Forelimb muscle (tissue), 1 donor: ENCODE results near the gene TMC1. TPM values are rescaled to one million over a fixed set of nuclear protein-coding genes. Genes with fewer than 3 reads are reported as not detected.

Experiments
- DNase-seq: peaks from one replicate; pipeline ENCODE4 v3.0.0-alpha.2; 2013; ENCODE audit warnings: low read depth
- polyA plus RNA-seq: library from polyadenylated mRNA; unstranded; fragments of 120-200 nt; gene quantifications from one replicate; pipeline ENCODE4 v1.2.1, GENCODE V29; 2013; ENCODE audit not compliant: insufficient read length

Gene TMC1
- polyA plus RNA-seq, 1 donor, result 0.59 TPM

DNA sequence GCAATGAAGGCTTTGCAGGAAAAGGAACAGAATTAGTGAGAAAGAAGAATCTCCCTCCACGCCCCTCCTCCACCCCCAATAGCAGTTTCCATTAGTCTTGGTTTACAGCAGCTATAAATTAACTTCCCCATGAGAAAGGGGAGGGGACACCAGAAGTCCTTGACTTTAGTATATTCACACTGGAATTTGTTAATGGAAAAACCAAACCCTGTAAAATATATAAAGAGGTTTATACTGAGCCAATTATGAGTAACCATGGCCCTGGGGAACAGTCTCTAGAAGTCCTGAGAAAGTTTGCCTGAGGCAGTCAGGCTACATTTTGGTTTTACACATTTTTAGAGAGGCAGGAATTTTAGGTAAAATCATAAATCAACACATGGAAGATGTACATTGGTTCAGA is 342.9 kb downstream of the TMC1 start:
- DNase-seq, result no peak

DNA sequence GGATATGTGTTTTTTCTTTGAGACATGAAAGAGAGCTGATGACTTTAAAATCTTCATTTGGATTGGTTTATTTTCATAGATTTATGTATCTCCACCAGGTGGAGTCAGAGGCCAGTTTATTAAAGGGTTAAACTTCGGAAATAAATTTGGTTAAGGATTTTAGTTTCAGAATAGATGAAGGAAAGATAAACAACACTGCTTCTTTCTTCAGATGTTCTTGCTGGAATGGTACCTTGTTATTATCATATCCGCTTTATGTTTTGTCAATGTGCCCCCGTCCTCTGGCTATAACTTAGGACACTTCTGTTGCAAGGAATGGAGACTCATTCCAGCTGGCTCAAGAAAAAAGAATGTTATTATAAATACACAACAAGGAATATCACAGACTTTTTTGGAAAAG is 350.3 kb downstream of the TMC1 start:
- DNase-seq, result no peak

DNA sequence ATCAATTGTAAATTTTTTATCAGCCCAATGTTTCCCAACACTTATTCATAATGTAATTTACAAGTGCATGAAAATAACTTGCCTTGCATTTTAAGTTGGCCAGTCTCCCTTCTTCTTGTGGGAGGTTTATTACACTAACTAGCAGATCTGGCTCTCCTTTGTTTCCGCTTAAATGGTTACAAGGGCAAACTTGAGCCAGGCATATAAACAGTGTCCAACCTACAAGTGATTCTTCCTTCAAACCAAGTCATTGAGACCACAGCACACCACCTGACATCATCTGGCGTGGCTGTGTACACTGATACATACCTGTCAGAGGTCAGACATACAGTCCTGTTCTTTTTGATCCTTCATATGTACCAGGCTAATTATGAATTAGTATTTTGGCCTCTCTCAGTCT is 351.3 kb downstream of the TMC1 start:
- no peak for DNase-seq

DNA sequence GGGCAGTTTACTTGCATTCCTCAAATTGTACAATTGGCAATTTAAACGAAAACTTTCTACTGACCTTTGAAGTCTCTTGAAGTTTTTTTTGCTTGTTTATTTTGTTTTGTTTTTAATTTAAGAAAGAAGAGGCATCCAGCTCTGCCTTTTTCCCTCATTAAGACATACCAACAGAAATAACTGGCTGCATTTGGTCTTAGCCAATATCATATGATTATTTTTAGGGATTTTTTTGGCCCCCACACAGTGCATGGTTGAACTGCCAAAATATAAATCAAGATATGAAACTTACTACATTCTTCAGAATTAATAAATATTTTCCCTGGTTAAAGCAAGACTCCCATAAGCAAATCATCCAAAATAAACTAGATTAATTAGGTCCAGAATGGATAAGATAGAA is 352.0 kb downstream of the TMC1 start:
- DNase-seq, result no peak

DNA sequence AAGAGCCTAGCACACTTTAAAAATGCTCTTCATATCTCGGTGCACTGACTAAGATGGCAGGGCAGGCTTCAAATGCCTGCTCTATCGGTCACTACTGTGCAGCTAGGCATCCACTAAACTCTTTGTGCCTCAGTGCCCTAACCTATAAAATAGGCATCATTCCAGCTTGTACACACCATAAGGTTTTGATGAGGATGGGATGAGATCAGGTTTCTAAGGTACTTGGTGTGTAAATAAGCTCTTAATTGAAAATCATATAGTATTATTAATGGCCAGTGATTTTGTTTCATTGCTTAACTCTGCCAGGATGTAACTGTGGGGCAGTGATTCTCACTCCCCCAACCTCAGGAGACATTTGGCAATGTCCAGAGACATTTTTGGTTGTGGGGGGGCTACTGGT is 352.9 kb downstream of the TMC1 start:
- DNase-seq, result no peak

DNA sequence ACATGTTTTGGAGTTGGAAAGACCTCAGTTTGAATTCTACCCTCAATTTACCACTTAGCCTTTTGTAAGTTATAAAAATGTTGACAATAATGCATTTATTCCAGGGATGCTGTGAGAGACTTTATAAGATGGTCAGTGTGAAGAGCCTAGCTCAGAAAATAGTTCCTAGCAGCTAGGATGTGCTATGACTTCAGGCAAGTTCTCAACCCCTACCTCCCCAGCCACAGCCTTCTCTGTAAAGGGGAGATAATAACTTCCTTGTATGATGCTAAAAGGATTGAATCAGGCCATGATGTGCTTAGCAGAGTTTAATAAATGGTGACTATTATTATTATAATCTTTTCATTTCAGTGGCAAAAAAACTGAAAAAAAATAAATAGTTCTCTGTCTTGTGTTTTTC is 353.8 kb downstream of the TMC1 start:
- DNase-seq, result no peak

DNA sequence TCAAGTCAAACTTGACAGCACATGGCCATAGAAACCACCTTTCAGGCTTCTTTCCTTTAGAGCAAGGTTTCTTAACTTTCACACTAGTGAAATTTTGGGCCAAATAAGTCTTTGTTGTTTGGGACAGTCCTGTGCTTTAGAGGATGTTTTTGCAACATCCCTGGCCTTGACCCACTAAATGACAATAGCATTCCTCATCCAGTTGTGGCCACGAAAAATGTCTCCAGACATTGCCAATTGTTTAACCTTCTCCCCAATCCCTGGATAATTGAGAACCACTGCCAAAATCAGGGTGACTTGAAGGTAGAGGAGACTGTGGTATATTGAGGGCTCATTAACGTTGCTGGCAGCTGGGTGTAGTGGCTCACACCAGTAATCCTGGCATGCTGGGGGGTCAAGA is 359.4 kb downstream of the TMC1 start:
- DNase-seq, result no peak

DNA sequence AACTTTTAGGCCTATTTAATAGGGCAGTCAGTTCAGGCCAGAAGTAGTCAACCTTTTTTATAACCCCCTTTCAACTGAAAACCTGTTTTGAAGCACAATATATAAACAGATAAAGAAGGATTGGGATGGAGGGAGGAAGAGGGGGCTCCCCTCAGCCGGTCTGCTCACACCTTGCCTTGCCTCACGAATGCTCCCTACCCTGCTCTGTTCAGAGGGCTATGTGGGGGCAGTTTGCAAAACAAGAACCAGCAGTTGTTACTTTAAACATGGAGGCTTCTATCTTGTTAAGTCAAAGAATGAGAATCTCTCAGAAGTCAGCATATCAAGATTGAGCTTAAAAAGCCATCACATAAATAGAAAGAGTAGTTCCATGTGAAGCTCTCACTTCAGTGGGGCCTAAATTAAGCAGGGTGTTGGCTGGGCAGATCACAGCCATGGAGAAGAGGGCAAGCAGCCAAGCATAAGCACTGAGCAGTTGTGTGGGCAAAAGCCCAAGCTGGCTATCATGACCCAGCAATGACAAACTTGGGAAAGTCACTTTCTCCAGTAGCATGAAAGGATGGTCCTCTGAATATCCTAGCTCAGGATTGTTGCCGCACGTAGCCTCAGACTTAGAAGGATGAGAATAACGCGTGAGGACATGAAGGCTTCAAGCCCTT is 360.8 kb downstream of the TMC1 start:
- no peak for DNase-seq

DNA sequence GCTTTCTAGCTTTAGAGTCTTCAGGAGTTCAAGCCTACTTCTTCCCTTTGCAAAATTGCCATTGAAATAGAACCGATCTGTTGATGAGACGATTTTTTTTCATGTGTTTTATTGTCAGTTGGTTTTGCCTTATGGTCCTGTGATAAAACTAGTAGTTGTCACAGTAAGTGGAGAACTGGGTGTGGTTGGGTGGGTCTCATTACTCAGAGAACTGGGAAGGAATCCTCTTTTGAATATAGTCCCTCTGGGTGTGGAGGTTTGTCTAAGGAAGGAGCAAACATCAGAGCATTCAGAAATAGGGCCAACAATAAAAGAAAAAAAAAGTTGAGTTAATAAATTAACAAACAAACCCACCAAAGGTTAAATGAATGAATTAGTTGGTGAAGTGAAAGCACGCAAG is 362.5 kb downstream of the TMC1 start:
- no peak for DNase-seq

DNA sequence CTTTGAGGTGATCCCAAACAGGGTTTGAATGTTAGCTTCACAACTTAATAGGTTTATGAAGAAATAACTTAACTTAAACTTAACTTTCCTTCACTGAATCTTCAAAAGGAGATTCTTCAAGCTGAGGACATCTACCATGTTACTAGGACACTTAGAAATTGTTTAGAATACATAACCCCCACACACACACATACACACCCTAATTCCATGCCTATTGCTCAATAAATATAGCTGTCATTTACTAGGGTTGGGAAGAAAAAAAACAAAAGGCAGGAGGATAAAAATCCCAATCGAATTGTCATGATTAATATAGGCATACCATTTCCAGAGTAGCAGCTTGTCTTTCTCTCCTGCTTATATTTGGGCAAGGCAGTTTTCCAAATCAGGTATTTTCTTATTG is 363.1 kb downstream of the TMC1 start:
- no peak for DNase-seq

Other genes starting within 250 kb of the TMC1 start
- gene ZFAND5, start 156.4 kb upstream of the TMC1 start, polyA plus RNA-seq, result 140 TPM